Neural crest cell (in vitro differentiated cells): ENCODE measurements around the gene C9orf85. TPM values are rescaled to one million over a fixed set of nuclear protein-coding genes. Genes with fewer than 3 reads are reported as not detected.

Experiments used
- DNase-seq: peaks from one replicate; pipeline ENCODE4 v3.0.0; 2021; ENCODE audit warnings: low read depth, mixed read lengths, low spot score
- H3K27ac Mint-ChIP-seq: one replicate; pipeline ENCODE4 v1.8.0; 2021; ENCODE audit warnings: mild to moderate bottlenecking, mixed read lengths; ENCODE audit not compliant: unreplicated experiment
- H3K27me3 Mint-ChIP-seq: 2 replicates; pipeline ENCODE4 v1.8.0; 2021; ENCODE audit warnings: low read depth, mild to moderate bottlenecking, mixed read lengths
- H3K36me3 Mint-ChIP-seq: 2 replicates; pipeline ENCODE4 v1.8.0; 2021; ENCODE audit warnings: low read depth, mild to moderate bottlenecking, mixed read lengths
- H3K4me1 Mint-ChIP-seq: 2 replicates; pipeline ENCODE4 v1.8.0; 2021; ENCODE audit warnings: mixed read lengths
- H3K4me3 Mint-ChIP-seq: one replicate; pipeline ENCODE4 v1.8.0; 2021; ENCODE audit warnings: mild to moderate bottlenecking, mixed read lengths
- H3K9me3 Mint-ChIP-seq: 2 replicates; pipeline ENCODE4 v1.8.0; 2021; ENCODE audit warnings: mixed read lengths
- CTCF ChIP-seq: fragments of 200-600 bp; sonication (generic); conservative IDR thresholded peaks from 2 replicates; pipeline ENCODE4 v1.5.0; 2021; ENCODE audit warnings: antibody characterized with exemption, mild to moderate bottlenecking
- total RNA-seq: library from RNA; stranded (reverse); gene quantifications from 2 replicates; pipeline ENCODE4 v1.2.1, GENCODE V29; 2021

Gene C9orf85
- total RNA-seq, 1 donor from 2014 or later, result 13.4 TPM

- peaks cover 10% of the 10 kb centered on the region for H3K4me1 Mint-ChIP-seq
- H3K27me3 Mint-ChIP-seq, result no peaks in the 10 kb centered on the region
- no peak overlapping the region for H3K4me3 Mint-ChIP-seq
- peaks cover 16% of the 10 kb centered on the region for H3K9me3 Mint-ChIP-seq
- peaks cover 36% of the 10 kb centered on the region for H3K36me3 Mint-ChIP-seq
- no peak for TF ChIP-seq CTCF
- no peak for DNase-seq
- no peak overlapping the region for H3K27ac Mint-ChIP-seq
Measured at GRCh38 chr9:71886541-71886940, 24.9 kb upstream of the C9orf85 start.

GRCh38 chr9:71887362-71887761 lies 24.1 kb upstream of the C9orf85 start:
- peaks cover 32% of the 10 kb centered on the region for H3K36me3 Mint-ChIP-seq
- H3K27ac Mint-ChIP-seq, result no peak overlapping the region
- TF ChIP-seq CTCF, result no peak
- peaks cover 14% of the 10 kb centered on the region for H3K9me3 Mint-ChIP-seq
- DNase-seq, result no peak
- H3K27me3 Mint-ChIP-seq, result no peaks in the 10 kb centered on the region
- no peak overlapping the region for H3K4me3 Mint-ChIP-seq
- H3K4me1 Mint-ChIP-seq, result peaks cover 13% of the 10 kb centered on the region

GRCh38 chr9:71890042-71890679 lies 21.3 kb upstream of the C9orf85 start:
- Mint-ChIP-seq H3K27ac (no peak overlapping the region), H3K9me3 (no peaks in the 10 kb centered on the region), H3K36me3 (peaks cover 10% of the 10 kb centered on the region), H3K27me3 (no peaks in the 10 kb centered on the region), H3K4me3 (no peak overlapping the region), H3K4me1 (peaks cover 21% of the 10 kb centered on the region)
- DNase-seq, result no peak
- no peak for TF ChIP-seq CTCF

- Mint-ChIP-seq H3K27ac (no peak overlapping the region), H3K27me3 (no peaks in the 10 kb centered on the region), H3K4me1 (peaks cover 22% of the 10 kb centered on the region), H3K4me3 (no peak overlapping the region), H3K9me3 (no peaks in the 10 kb centered on the region), H3K36me3 (peaks cover 6% of the 10 kb centered on the region)
- TF ChIP-seq CTCF, result no peak
- DNase-seq, result no peak
Measured at GRCh38 chr9:71891557-71892189, 19.8 kb upstream of the C9orf85 start.

GRCh38 chr9:71895117-71895516 lies 16.3 kb upstream of the C9orf85 start:
- DNase-seq, result no peak
- Mint-ChIP-seq H3K9me3 (no peaks in the 10 kb centered on the region), H3K4me3 (no peak overlapping the region), H3K36me3 (no peaks in the 10 kb centered on the region), H3K27me3 (no peaks in the 10 kb centered on the region), H3K4me1 (peaks cover 41% of the 10 kb centered on the region), H3K27ac (no peak overlapping the region)
- no peak for TF ChIP-seq CTCF
